ENCODE results near the gene TSHZ2. TPM values are rescaled to one million over a fixed set of nuclear protein-coding genes. Genes with fewer than 3 reads are reported as not detected.

The TSHZ2 gene
- total RNA-seq, 1 donor from 2014 or later: 5.2 TPM

GRCh38 chr20:53061192-53062108 lies 89.3 kb downstream of the TSHZ2 start:
- Histone ChIP-seq H3K36me3 (no peaks in the 10 kb centered on the region), H3K27ac (no peak overlapping the region), H3K9me3 (no peaks in the 10 kb centered on the region), H3K4me1 (no peaks in the 10 kb centered on the region), H3K27me3 (no peaks in the 10 kb centered on the region), H3K4me3 (no peak overlapping the region)
- intact Hi-C loops (cut with DNase I): no loop called here
- ATAC-seq (no peak), DNase-seq (no peak)
- TF ChIP-seq CTCF (IDR thresholded peaks at IDR 0.05): no peak

GRCh38 chr20:53064935-53065334 lies 92.8 kb downstream of the TSHZ2 start:
- intact Hi-C loops (cut with DNase I): no loop called here
- H3K4me3 ChIP-seq: no peak overlapping the region
- no peak for DNase-seq
- H3K27ac ChIP-seq: no peak overlapping the region
- no peaks in the 10 kb centered on the region for H3K36me3 ChIP-seq
- H3K9me3 ChIP-seq: no peaks in the 10 kb centered on the region
- TF ChIP-seq CTCF (IDR thresholded peaks at IDR 0.05): no peak
- ATAC-seq: no peak
- H3K27me3 ChIP-seq: no peaks in the 10 kb centered on the region
- no peaks in the 10 kb centered on the region for H3K4me1 ChIP-seq

DNA sequence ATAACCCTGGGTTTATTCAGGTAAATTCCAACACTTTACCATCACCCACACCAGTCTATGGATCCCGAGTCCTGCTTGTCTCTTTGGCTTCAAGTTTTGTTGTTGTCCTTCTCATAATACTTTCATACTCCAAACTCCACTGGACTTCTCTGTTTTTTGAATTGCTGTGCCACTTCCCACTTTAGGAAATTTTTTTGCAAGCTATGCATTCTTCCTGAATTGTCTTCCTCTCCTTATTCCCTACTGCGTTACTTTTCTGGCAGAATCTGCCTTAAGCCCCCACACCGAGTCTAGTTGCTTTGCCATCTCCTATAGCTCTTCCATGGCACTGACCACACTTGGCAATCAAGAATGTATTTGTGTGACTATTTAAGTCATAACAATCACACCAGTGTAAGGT lies 96.1 kb downstream of the TSHZ2 start:
- H3K27me3 ChIP-seq: no peaks in the 10 kb centered on the region
- no peak for DNase-seq
- TF ChIP-seq CTCF (IDR thresholded peaks at IDR 0.05): no peak

DNA sequence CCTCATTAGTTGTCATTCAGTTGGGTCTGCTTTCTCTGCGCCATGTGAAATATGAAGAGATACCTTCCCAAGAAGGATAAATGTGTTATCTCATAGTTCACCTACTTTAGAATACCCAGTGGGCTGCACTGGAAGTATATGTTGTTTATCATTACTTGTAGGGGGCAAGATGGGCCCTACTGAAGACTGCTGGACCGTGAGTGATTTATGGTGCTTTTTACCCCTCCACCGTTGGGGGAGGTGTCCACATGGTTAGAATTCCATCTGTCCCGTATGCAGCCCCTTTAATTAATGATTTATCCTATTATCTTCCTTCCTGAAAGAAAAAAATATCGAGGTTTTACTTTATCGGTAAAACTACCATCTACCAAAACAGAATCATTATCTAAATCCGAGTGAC lies 97.0 kb downstream of the TSHZ2 start:
- no peak for TF ChIP-seq CTCF (IDR thresholded peaks at IDR 0.05)
- H3K4me3 ChIP-seq: no peak overlapping the region
- peaks cover 3% of the 10 kb centered on the region for H3K4me1 ChIP-seq
- no peak for DNase-seq
- no peaks in the 10 kb centered on the region for H3K27me3 ChIP-seq
- no peak for ATAC-seq
- H3K9me3 ChIP-seq: no peaks in the 10 kb centered on the region
- H3K27ac ChIP-seq: no peak overlapping the region
- intact Hi-C loops (cut with DNase I): no loop called here
- H3K36me3 ChIP-seq: no peaks in the 10 kb centered on the region

More for the DNA sequence above, 96.1 kb downstream of the TSHZ2 start:
- no peak overlapping the region for H3K27ac ChIP-seq
- peaks cover 3% of the 10 kb centered on the region for H3K4me1 ChIP-seq
- ATAC-seq: no peak
- H3K36me3 ChIP-seq: no peaks in the 10 kb centered on the region
- no peaks in the 10 kb centered on the region for H3K9me3 ChIP-seq
- H3K4me3 ChIP-seq: no peak overlapping the region
- intact Hi-C loops (cut with DNase I): no loop called here

- intact Hi-C loops (cut with DNase I): no loop called here
- ATAC-seq (no peak), DNase-seq (no peak)
- Histone ChIP-seq H3K9me3 (no peaks in the 10 kb centered on the region), H3K4me3 (no peak overlapping the region), H3K27me3 (no peaks in the 10 kb centered on the region), H3K27ac (no peak overlapping the region), H3K4me1 (peaks cover 3% of the 10 kb centered on the region), H3K36me3 (no peaks in the 10 kb centered on the region)
- TF ChIP-seq CTCF (IDR thresholded peaks at IDR 0.05): no peak
These were observed 98.1 kb downstream of the TSHZ2 start for GRCh38 chr20:53070224-53070623.

Measured in upper lobe of right lung (tissue), 1 donor.